ENCODE results near the gene MYO16.

The MYO16 gene

GRCh38 chr13:109140054-109140453, 510.6 kb downstream of the MYO16 start:
- no peak for DNase-seq

DNA sequence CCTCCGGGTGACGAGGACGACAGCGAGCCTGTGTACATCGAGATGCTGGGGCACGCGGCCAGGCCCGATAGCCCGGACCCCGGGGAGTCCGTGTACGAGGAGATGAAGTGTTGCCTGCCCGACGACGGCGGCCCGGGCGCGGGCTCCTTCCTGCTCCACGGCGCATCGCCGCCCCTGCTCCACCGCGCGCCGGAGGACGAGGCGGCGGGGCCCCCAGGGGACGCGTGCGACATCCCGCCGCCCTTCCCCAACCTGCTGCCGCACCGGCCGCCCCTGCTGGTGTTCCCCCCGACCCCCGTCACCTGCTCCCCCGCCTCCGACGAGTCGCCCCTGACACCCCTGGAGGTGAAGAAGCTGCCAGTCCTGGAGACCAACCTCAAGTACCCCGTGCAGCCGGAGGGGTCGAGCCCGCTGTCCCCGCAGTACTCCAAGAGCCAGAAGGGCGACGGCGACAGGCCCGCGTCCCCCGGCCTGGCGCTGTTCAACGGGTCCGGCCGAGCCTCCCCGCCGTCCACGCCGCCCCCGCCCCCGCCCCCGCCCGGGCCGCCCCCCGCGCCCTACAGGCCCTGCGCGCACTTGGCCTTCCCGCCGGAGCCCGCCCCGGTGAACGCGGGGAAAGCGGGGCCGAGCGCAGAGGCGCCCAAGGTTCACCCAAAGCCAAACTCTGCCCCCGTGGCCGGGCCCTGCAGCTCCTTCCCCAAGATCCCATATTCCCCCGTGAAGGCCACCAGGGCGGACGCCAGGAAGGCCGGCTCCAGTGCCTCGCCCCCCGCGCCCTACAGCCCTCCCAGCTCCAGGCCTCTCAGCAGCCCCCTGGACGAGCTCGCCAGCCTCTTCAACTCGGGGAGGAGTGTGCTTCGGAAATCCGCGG, 511.3 kb downstream of the MYO16 start:
- no peak for DNase-seq

- DNase-seq: no peak
These were observed 512.3 kb downstream of the MYO16 start for GRCh38 chr13:109141706-109142105.

DNA sequence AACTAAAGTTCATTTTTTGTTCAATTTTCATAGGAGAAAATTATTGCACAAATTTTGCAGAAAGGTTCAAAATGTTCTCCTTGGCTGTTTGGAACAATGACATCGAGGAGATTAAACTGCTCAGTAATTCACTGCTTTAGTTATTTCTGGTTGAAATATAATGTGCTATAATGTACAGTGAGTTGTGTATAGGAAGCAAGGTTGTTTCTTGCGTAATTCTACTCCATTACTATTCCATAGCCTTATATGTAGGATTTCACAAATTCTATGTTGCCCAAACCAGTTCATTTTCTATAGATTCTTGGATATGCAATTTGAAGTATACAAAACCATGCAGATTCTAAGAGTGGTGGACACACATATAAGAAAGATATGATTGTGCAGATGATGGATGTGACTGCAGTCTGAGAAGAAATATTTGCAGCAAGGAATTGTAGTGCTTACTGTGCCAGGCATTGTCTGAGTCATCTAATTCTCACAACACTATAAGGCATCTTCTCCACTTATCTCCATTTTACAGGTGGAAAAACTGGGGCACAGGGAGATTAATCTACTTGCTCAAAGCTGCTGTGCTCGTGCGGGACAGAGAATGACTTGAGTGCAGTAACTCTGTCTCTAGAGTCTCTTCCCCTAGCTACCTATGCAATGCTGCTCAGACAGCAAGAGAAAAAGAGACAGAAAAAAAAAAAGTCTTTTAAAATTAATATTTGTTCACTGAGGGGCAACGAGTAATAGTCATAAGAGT, 515.5 kb downstream of the MYO16 start:
- DNase-seq: no peak

DNA sequence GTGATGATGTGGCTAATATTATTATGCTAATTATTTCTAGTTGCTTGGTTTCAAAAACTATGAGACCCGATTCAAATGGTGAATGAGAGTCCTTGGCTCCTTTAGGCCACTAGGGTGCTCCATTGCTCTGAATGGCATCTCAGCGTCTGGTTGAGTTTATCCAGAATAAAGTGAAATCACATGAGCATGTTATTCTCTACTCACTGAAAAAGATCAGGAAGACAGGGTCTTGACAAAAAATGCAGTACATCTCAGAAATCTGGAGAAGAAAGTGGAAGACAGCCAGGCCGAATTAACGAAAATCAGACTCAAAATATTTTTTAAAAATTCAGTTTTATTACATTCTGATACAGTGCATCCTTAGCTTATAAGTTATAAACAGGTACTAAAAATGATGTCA, 516.2 kb downstream of the MYO16 start:
- DNase-seq: no peak

- DNase-seq: no peak
These were observed 517.0 kb downstream of the MYO16 start for GRCh38 chr13:109146393-109146792.

DNA sequence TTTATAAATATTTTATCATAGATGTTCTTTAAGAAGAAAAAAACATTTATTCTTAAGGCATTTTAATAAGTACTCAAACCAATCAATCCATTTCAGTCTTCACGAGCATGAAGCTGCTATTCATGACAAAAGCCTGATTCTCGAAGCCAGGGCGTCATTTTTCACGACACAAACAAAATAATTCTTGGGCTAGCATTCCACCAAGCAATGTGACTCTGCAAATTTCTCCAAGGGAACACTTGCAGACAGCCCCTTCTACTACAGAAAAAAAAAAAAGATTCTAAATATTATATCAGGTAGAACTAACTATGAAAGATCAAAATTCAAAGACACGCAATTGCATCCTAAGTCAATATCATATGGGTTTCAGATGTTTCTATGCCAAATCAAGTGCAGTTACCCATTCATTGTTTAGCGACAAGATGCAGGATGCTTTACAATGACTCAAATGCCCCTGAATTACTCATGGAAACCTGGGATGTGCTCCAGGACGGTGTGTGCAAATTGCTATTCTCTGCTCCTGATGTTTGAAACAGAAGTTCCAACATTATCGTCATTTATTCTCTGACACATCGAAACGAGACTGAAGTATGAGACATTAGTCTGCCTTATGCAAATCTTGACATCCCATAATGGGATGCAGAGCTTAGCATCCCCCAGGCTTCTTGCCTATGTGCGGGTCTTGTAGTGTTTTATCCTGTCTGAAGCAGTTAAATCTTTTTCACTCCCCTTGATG, 517.7 kb downstream of the MYO16 start:
- DNase-seq: no peak

- no peak for DNase-seq
These were observed 518.8 kb downstream of the MYO16 start for GRCh38 chr13:109148243-109148642.

DNA sequence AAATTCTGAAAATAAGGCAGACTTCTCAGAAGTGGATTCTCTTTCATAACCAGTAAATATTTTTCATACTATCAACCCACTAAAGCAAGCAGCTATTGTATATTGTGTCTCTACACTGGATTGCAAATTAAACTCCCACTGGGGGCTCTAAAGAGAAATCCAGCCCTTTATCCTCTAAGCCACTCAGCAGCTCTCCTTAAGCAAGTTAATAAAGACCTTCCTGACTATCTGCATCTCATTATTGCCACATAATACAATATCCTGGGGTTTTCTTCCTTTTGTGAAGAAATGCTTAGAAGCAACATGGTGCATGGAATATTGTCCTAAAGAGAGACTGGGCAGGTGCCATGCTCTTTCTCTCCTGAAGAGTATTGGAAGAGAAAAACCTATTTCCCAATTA, 521.3 kb downstream of the MYO16 start:
- DNase-seq: no peak

DNA sequence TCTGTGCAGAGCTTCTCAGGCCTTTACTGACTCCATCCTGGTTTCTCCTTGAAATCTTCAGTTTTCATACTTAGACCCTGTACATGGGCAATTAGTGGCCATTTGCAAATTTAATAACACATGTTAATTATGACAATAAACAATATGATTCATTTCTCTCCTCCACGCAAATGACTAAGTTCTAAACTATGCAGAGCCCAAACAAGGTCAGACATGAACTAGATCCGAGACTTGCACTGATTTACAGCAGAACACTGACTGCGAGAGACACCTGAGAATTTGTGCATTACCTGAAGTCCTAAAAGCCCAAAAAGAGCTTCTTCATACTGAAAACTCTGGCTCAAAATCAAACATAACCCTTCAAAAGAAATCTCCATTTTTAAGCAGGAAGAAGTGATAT, 521.8 kb downstream of the MYO16 start:
- DNase-seq: no peak

DNA sequence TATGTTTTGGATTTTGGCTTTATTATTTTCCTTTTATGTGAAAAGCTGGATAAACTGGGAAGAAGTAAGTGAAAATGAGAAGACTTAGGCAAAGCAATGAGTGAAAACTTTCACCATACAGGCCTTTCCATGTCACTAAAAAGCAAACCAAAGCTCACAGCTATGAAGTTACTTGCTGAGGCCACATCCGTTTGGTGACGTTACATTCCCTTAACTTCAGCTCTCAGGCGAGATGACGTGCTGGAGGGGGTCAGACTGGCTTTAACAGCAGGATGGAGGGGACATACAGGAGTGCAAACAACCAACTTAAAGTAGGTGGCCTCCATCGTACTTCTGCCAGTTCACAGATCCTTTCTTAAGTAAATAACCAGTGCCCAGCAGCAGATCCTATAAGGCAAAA, 522.3 kb downstream of the MYO16 start:
- no peak for DNase-seq

- no peak for DNase-seq
These were observed 523.0 kb downstream of the MYO16 start for GRCh38 chr13:109152311-109152820.

GRCh38 chr13:109152941-109153340, 523.5 kb downstream of the MYO16 start:
- no peak for DNase-seq

GRCh38 chr13:109154146-109154545, 524.7 kb downstream of the MYO16 start:
- DNase-seq: no peak

DNA sequence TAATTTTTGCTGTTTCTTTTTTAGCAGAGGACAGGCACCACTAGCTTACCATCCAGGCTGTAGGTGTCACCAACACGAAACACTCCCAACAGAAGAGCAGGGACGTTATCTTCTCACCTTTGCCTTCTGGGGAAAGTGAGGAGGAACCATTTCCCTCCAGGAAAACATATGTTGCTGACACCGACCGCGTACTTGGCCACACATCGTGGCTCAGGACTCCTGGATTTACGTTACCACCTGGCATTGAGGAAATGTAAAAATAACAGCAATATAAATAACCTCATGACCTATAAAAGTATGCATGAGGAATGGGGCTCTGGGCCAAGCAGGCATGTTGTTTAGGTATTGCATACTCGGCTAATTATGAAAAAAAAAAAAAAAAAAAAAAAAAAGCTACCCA, 525.1 kb downstream of the MYO16 start:
- DNase-seq: no peak

DNA sequence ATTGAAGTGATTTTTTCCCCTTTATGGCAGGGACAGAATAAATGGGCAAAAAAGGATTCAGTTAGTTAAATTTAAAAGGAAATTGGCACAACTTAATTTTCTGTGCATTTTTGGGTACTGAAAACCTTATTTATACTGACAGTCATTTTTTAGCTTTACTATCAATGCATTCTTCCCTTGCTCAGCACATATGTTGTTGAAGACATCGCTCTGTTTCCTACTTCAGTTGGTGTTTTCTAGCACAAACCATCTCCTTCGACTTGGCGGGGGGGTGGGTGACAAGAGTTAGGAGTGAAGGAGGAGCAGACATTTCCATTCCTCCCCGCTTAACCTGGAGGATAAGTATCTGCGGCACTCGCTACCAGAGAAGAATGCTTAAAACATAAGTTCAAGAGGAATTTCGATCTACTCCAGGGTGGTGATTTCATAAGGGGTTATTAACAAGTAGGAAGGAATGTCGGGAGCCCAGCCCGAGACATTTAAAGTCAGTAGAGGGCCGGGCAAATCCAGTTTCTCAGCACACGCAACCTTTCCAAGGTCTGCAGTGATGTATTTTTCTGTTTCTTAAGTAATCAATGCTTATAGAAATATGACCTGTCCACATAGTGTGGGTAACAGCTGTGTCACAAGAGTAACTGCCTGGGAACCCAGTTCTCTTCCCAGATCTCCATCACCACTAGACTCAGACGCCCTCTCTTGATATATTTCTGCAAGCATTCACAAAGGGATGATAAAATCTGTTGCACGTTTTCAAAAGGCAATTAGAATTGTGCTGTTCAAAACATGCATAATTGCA, 525.8 kb downstream of the MYO16 start:
- no peak for DNase-seq

DNA sequence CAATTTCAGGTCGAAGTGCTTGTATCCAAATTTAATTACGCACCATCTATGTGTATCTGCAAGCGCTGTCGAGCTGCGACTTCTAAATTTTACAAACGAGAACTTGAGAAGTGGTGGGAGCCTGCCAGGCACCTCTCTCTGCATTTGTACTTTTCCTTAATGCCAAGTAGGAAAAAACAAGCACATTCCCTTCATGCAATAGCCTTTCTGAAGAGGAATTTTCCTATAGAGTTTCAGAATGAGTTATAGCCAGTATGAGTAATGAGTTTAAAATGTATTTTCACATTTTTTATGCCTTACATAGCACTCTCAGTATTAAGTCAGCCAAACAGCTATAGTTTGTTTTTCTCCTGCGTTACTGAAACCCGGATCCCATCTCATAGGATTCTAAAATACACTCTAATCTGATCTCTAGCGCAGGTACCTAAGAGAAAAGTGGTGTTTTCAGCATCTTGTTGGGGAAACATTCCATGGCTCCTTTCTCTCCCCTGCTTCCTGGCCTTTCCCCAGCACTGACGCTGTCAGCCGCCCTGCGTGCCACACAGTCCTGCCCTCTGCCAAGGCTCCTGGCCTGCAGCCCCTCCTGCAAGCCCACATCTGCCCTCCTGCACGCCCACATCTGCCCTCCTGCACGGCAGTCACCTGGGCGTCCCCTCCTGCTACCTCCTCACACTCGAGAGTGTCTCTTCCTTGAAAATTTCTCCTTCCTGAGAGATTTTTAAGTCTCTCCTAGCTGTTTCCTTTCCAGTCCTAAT, 526.9 kb downstream of the MYO16 start:
- DNase-seq: no peak

- no peak for DNase-seq
These were observed 527.9 kb downstream of the MYO16 start for GRCh38 chr13:109157275-109157674.

DNA sequence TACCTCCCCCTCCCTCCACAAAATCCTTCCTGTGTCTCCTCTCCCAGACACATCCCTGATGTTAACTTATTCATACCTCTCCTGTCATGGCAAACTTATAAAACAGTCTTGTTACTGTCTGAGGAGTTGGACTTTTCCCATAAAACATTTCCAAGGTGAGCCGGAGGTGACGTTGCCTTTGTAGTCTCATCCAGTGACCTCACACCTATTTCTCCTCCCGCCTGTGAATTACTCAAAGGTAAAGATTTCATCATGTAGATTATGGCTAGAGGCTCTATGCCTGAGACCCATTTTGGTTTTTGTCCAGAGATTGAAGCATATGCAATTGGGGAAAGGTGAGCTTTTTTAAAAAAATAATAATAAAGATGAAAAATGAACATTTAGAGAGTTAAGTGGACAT, 529.0 kb downstream of the MYO16 start:
- no peak for DNase-seq

GRCh38 chr13:109159650-109160309, 530.4 kb downstream of the MYO16 start:
- DNase-seq: no peak

- DNase-seq: no peak
These were observed 530.9 kb downstream of the MYO16 start for GRCh38 chr13:109160357-109160756.

Measured in GOT3 (cell line).